H1 (cell line): ENCODE results near the gene SNRNP200. TPM values are rescaled to one million over a fixed set of nuclear protein-coding genes. Genes with fewer than 3 reads are reported as not detected.

Experiments used
- RFX5 ChIP-seq: IDR thresholded peaks from 2 replicates; pipeline ENCODE4 v1.6.1; 2011; ENCODE audit warnings: low read depth, low read length, improper control_type of control experiment, borderline replicate concordance
- SP2 ChIP-seq: IDR thresholded peaks from 2 replicates; pipeline ENCODE4 v1.6.1; 2012; ENCODE audit warnings: mild to moderate bottlenecking, low read length, inconsistent platforms
- polyA plus RNA-seq, 7 experiments: library from polyadenylated mRNA; depleted of rRNA in 3 of 7; stranded (reverse) in 5 of 7; unstranded in 2 of 7; fragments of >200 nt in 5 of 7; fragments of 200-250 nt in 2 of 7; gene quantifications; 1 replicate in 5 of 7; 2 replicates in 1 of 7; 4 replicates in 1 of 7; pipeline versions ENCODE4 v1.2.1 to v1.2.3, GENCODE V29; 2011 to 2013; ENCODE audit warnings: missing spikeins in 2 of 7, mixed read lengths in 2 of 7
- total RNA-seq: library from RNA; stranded (reverse); fragmentation: NEBNext Ultra II Directional; extraction: Animal tissue kit (Norgen Biotek cat#: 25700); gene quantifications from 2 replicates; pipeline ENCODE4 v1.2.1, GENCODE V29; 2021

SNRNP200 gene
- total and polyA plus RNA-seq, 2 of the 8 experiments (the other 6 are each of a cell fraction or from before 2014, with no cell fraction given) = 190 to 289 TPM

DNA sequence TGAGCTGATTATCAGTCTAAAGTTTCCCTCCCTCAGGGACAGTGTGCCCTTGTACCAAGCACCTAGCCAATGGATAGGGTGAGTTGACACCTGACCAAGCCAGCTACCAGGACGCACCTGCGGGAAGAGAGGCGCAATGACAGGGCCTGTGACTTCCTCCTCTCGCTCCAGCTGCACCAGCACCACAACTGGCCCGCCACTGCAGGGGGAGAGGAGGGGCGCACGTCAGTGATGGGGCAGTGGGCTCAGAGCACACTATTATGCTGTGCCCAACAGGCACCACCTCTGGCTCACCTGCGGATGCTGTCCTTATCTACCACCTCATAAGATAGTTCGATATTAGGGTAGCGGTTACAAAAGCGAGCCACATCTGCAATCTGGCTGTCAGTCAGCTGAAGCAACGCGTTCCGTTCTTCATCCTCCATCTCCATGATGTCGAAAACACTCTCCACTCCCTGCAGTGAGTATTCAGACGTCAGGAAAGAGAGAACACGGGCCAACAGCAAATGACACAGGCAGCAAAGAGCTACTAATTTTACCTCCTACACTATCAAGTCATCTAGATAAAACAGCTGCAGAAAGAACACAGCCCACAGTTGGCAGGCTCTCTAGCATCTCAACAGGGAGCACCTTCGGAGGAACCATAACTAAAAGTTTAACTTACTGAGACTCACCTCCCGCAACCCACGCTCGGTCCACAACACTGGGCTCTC lies 28.4 kb downstream of the SNRNP200 start (continued):
- TF ChIP-seq SP2 (no peak), RFX5 (no peak)
- TF ChIP-seq, all 59 proteins: peak for 0
